GM18526 (cell line): ENCODE results near the gene NAB1.

Source experiments
- POLR2A ChIP-seq: IDR thresholded peaks from 3 replicates; pipeline ENCODE4 v1.6.1; 2011; ENCODE audit not compliant: insufficient read length; ENCODE audit errors: extremely low read depth

Gene NAB1

GRCh38 chr2:190717764-190718651, 69.1 kb downstream of the NAB1 start:
- TF ChIP-seq POLR2A: no peak

- TF ChIP-seq POLR2A: no peak
These were observed 70.0 kb downstream of the NAB1 start for GRCh38 chr2:190718652-190719526.

- no peak for TF ChIP-seq POLR2A
These were observed 71.4 kb downstream of the NAB1 start for GRCh38 chr2:190720276-190720675.

- TF ChIP-seq POLR2A: no peak
These were observed 71.8 kb downstream of the NAB1 start for GRCh38 chr2:190720691-190721090.

- TF ChIP-seq POLR2A: no peak
These were observed 73.3 kb downstream of the NAB1 start for GRCh38 chr2:190722061-190722759.

- TF ChIP-seq POLR2A: no peak
These were observed 74.0 kb downstream of the NAB1 start for GRCh38 chr2:190722835-190723234.

- no peak for TF ChIP-seq POLR2A
These were observed 74.7 kb downstream of the NAB1 start for GRCh38 chr2:190723397-190724090.

- TF ChIP-seq POLR2A: no peak
These were observed 77.4 kb downstream of the NAB1 start for GRCh38 chr2:190726255-190726654.

- no peak for TF ChIP-seq POLR2A
These were observed 87.5 kb downstream of the NAB1 start for GRCh38 chr2:190736355-190736754.

- TF ChIP-seq POLR2A: no peak
These were observed 91.6 kb downstream of the NAB1 start for GRCh38 chr2:190740449-190740848.
